Pons (tissue), 1 donor: ENCODE results near the gene CHTF18.
A peak's percentile ranks its signal among the peaks of the same experiment; 100 is the strongest.
"Not testable (repeated sequence)": the region's sequence is repeated elsewhere in the genome, so short reads cannot be mapped to it uniquely, and the experiment has no call there.

Source experiments
- DNase-seq: peaks from one replicate; pipeline ENCODE4 v3.0.0-alpha.2; 2016; ENCODE audit warnings: low spot score

The CHTF18 gene

GRCh38 chr16:830871-831570, 42.6 kb downstream of the CHTF18 start:
- DNase-seq = no peak

- no peak for DNase-seq
Measured at GRCh38 chr16:831571-832413, 43.4 kb downstream of the CHTF18 start.

GRCh38 chr16:832652-833336, 44.4 kb downstream of the CHTF18 start:
- DNase-seq = no peak

GRCh38 chr16:833411-833810, 45.0 kb downstream of the CHTF18 start:
- DNase-seq = no peak

GRCh38 chr16:835373-835772, 47.0 kb downstream of the CHTF18 start:
- no peak for DNase-seq

- DNase-seq = no peak
Measured at GRCh38 chr16:836221-836620, 47.8 kb downstream of the CHTF18 start.

GRCh38 chr16:836822-837221, 48.4 kb downstream of the CHTF18 start:
- DNase-seq = not testable (repeated sequence)

- no peak for DNase-seq
Measured at GRCh38 chr16:838741-839140, 50.3 kb downstream of the CHTF18 start.

GRCh38 chr16:839643-840408, 51.4 kb downstream of the CHTF18 start:
- no peak for DNase-seq

- no peak for DNase-seq
Measured at GRCh38 chr16:840561-841454, 52.4 kb downstream of the CHTF18 start.

GRCh38 chr16:841455-842060, 53.1 kb downstream of the CHTF18 start:
- DNase-seq = no peak

- no peak for DNase-seq
Measured at GRCh38 chr16:842061-842476, 53.6 kb downstream of the CHTF18 start.

GRCh38 chr16:842711-843560, 54.5 kb downstream of the CHTF18 start:
- peak; percentile 32 for DNase-seq

- no peak for DNase-seq
Measured at GRCh38 chr16:843771-844170, 55.4 kb downstream of the CHTF18 start.

- DNase-seq = no peak
Measured at GRCh38 chr16:844638-845350, 56.4 kb downstream of the CHTF18 start.

GRCh38 chr16:845351-845745, 56.9 kb downstream of the CHTF18 start:
- no peak for DNase-seq

GRCh38 chr16:847151-847550, 58.7 kb downstream of the CHTF18 start:
- no peak for DNase-seq
